Stimulated activated CD8-positive, alpha-beta memory T cell treated with anti-CD3 and anti-CD28 coated beads, Interleukin-7, amount 100 ng/mL, for 1 hour (primary cell): ENCODE results near the gene KLHL17.
A peak's percentile ranks its signal among the peaks of the same experiment; 100 is the strongest.
"Not testable (repeated sequence)": the region's sequence is repeated elsewhere in the genome, so short reads cannot be mapped to it uniquely, and the experiment has no call there.

ENCODE experiments used
- DNase-seq, 2 donors: peaks; one replicate each; pipeline ENCODE4 v3.0.0-alpha.2; 2020; ENCODE audit warnings: low read depth in 2 of 2

Gene KLHL17

GRCh38 chr1:967466-968343 lies 7.3 kb downstream of the KLHL17 start:
- DNase-seq = no peak

GRCh38 chr1:969260-969855 lies 9.0 kb downstream of the KLHL17 start:
- DNase-seq = no peak

- DNase-seq = no peak
These were observed 10.0 kb downstream of the KLHL17 start for GRCh38 chr1:970242-970972.

GRCh38 chr1:970973-971730 lies 10.8 kb downstream of the KLHL17 start:
- DNase-seq = no peak

- no peak for DNase-seq
These were observed 11.5 kb downstream of the KLHL17 start for GRCh38 chr1:971751-972506.

GRCh38 chr1:972726-973458 lies 12.5 kb downstream of the KLHL17 start:
- no peak for DNase-seq

- no peak for DNase-seq
These were observed 13.3 kb downstream of the KLHL17 start for GRCh38 chr1:973459-974292.

- DNase-seq = no peak
These were observed 13.9 kb downstream of the KLHL17 start for GRCh38 chr1:974293-974640.

- no peak for DNase-seq
These were observed 14.4 kb downstream of the KLHL17 start for GRCh38 chr1:974687-975328.

- DNase-seq = no peak
These were observed 15.0 kb downstream of the KLHL17 start for GRCh38 chr1:975365-975764.

- DNase-seq = peak in 1 of 2 donors; percentile 45
These were observed 15.7 kb downstream of the KLHL17 start for GRCh38 chr1:975896-976683.

GRCh38 chr1:976791-977190 lies 16.4 kb downstream of the KLHL17 start:
- not testable (repeated sequence) for DNase-seq

GRCh38 chr1:978069-978834 lies 17.9 kb downstream of the KLHL17 start:
- no peak for DNase-seq

GRCh38 chr1:978835-979743 lies 18.7 kb downstream of the KLHL17 start:
- DNase-seq = no peak

- DNase-seq = no peak
These were observed 19.3 kb downstream of the KLHL17 start for GRCh38 chr1:979744-980072.

GRCh38 chr1:980137-980571 lies 19.8 kb downstream of the KLHL17 start:
- DNase-seq = no peak
